HL-60/S4 (cell line): ENCODE results near the gene MYRF.

Experiments used
- in situ Hi-C: fragments of 300-500 bp; cut with MboI; formaldehyde crosslinking; loops from 2 replicates; pipeline ENCODE4 v1.14.3; 2022; ENCODE audit warnings: low sequenced_read_pairs

MYRF gene

DNA sequence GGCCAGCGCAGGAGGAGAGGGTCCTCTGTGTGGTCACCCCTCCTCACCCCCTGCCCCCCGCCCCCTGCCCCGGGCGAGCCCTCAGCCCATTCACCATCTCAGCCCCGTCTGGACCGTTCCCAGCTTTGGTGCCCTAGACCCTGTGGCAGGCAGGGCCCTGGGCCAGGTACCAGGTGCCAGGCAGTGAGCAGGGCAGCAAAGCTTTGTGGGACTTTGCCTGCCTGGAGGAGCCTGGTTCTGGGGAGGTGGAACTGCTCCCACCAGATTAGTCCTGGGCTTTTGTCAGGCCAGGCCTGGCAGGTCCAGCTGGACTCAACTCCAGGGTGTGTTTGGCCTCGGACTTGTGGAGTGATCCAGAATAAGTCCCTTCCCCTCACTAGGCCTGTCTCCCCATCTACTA lies 13.7 kb upstream of the MYRF start:
- in situ Hi-C loops, result no loop called here

DNA sequence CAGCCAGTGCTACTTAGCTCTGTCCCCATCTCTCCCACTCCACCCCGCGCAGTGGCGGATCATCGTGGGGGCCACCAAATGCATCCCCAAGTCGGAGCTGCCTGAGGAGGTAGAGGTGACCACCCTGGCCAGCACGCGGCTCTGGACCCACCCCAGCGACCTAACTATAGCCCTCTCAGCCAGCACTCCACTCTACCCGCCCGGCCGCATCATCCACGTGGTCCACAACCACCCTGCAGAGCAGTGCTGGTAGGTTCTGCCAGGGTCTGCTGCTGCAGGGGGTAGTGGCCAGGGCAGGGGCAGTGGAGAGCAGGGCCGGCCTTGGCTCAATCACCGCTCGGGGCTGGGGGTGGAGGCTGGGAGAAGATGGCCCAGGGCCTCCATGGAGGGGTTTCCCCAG lies 13.0 kb upstream of the MYRF start:
- in situ Hi-C loops, result no loop called here

DNA sequence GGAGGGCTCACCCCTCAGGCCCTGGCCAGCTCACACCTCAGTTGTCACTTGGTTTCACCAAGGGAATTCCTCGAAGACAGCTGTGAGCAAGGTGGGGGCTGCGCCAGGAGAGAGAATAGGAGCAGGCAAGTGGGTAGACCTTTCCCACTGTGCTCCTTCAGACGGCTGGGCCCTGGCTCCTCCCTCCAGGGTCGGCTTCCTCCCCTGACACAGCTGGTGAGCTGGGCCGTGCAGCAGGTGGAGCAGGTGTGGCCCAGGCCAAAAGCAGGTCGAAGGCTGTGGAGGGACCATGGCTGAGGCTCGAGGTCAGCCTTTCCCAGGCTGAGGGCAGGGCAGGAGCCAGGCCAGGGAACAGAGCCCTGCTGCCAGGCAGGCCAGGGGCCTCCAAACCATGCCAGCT lies 12.5 kb upstream of the MYRF start:
- in situ Hi-C loops, result loop anchor here (5.0 kb wide), 1 partner anchor 63 kb away; no protein-coding TSS in a partner anchor

DNA sequence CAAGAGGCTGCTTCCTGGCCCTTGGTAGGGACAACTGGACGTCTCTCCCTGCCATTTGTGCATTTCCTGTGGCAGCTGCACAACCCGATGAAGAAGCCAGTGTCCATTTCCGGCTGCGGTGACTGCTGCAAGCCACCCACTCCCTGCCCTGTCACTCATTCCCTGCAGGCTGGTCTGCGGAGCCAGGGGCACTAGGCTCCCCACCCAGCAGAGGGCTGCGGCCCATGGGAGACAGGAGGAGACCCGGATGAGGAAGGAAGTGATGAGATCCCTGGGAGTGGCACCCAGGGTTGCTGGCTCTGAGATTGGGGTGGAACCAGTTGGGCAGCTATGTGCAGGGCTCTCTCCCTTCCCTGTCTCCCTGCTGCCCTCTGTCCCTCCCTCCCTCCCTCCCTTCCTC lies 10.0 kb upstream of the MYRF start:
- in situ Hi-C loops, result loop anchor here (5.0 kb wide), 1 partner anchor 65 kb away; no protein-coding TSS in a partner anchor

DNA sequence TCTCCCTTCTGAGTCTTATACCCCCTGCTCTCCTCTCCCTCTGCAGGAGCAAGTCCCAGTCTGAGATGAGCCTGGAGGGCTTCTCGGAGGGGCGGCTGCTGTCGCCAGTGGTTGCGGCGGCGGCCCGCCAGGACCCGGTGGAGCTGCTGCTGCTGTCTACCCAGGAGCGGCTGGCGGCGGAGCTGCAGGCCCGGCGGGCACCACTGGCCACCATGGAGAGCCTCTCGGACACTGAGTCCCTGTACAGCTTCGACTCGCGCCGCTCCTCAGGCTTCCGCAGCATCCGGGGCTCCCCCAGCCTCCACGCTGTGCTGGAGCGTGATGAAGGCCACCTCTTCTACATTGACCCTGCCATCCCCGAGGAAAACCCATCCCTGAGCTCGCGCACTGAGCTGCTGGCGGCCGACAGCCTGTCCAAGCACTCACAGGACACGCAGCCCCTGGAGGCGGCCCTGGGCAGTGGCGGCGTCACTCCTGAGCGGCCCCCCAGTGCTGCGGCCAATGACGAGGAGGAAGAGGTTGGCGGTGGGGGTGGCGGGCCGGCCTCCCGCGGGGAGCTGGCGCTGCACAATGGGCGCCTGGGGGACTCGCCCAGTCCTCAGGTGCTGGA lies 8.8 kb upstream of the MYRF start:
- in situ Hi-C loops, result loop anchor here (5.0 kb wide), 1 partner anchor 66 kb away; no protein-coding TSS in a partner anchor

DNA sequence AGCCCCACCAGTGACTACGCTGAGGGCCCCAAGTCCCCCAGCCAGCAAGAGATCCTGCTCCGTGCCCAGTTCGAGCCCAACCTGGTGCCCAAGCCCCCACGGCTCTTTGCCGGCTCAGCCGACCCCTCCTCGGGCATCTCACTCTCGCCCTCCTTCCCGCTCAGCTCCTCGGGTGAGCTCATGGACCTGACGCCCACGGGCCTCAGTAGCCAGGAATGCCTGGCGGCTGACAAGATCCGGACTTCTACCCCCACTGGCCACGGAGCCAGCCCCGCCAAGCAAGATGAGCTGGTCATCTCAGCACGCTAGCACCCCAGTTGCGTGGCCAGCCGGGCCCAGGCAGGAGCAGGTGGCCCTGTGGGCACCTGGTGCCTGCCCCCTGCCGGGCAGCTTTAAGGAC lies 8.3 kb upstream of the MYRF start:
- in situ Hi-C loops, result loop anchor here (5.0 kb wide), 1 partner anchor 67 kb away; no protein-coding TSS in a partner anchor

DNA sequence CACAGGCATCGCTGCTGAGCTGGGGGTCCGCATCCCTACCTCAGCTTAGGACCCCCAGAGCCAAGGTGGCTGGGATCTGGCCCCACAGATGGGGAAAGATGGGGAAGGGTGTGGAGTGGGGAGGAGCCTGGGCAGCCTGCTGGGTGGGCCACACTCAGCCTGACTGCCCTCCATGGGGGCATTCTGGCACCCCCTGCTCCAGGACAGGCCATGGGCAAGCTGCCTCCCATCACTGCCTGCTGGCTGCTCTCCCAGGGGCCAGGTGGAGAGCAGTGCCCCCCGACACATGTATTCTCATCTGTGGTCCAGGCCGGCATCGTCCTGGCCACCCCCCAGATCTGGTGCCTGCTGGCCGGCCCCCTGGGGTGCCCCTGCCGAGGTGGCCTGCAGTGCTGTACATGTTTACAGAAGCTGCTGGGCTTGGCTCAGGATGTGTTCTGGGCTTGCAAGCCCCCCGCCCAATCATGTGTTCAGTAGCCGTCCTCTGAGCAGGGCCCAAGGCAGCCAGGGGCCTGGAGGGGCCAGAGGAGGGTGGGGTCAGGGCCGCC lies 7.8 kb upstream of the MYRF start:
- in situ Hi-C loops, result loop anchor here (5.0 kb wide), 1 partner anchor 67 kb away; no protein-coding TSS in a partner anchor

DNA sequence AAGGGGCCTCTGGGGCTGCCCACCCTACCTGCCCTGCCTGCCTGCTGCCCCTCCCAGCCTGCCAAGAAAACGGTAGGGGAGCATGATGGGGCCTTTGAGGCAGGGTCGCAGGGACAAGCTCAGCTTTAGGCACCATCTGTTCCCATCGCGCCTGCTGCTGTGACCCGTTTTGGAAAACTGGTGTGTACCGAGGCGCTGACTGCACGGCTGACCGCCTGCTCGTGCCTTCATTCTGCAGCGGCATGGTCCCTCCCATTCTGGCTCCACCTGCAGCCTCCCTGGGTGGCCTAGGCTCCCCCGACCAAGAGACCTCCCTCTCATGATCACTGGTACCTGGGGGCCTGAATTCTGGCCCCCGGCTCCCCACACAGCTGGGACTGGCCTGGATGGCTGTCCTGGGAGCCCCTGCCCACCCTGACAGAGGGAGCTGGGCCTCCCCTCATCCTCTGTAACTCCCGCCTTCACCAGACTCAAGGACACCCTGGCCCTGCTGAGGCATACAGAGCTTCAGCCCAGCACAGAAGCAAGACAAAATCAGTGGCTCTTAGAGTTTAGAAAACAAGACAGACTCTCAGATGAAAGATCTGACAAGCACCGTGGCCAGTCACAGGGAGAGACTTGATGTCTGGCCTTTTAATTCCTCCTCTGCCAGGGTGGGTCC lies 6.5 kb upstream of the MYRF start:
- in situ Hi-C loops, result no loop called here

DNA sequence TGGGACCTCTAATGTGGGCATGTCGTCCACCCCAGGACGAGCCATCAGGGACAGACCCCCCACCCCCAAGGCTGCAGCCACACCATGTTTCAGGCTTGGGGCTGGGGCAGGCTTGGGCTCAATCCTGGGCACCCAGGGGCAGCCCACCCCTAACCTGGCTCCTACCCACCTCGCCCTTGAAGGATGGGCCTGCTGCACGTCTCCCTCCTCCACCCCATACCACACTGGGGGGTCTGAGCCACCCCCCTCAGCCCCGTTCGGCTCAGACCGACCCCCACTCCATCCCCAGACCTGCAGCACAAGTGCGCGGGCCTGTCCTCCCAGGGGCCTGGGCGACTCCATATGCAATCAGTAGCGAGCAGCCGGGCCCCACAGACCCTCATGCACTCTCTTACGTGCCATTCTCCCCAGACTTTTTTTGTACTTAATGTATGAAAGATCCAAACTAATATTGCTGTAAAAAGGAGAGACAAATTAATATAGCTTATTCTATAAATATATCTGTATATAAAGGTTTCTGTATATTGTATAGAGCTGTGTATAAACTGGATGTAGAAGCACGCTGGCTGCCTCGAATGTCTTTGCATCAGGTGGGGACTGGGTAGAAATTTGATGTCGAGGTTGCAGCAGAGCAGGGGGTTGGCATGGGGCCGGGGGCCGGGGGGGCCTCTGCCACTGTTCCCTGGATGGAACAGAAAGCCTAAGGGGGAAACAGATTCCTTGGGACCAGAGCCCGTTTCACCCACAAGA lies 5.8 kb upstream of the MYRF start:
- in situ Hi-C loops, result no loop called here

DNA sequence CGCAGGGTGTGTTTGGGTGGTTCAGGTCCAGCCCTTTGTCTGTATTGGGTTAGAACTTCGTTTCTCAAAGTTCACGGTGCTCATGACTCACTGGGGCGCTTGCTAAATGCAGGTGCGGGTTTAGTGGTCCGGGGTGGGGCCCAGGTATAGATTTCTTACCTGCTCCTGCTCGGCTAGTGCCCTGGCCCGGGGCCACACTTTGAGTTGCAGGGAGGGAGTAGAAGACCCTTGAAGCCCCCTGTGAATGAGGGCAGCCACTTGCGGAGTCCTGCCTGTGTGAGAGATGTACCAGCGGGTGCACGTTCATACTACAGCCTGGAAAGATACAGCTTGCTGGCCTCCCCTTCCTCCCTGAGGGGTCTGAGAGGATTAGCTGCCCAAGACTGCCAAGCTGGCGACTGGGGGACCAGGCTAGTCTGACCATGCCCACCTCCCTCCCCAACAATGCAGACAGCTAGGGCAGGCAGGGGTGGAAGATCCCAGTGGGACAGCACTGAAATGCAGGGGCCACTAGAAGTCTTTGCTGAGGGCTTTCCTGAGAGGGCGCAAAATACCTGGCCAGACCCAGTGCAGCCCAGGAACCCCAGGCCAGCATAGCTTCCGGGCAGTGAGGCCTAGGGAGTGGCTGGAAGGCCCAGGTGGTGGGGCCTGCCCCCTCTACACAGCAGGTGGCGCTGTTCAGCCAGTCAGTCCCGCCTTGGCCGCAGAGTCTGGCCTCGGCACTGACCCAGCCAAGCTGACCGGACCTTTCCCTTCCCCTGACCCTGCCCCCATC lies 5.1 kb upstream of the MYRF start:
- in situ Hi-C loops, result no loop called here

DNA sequence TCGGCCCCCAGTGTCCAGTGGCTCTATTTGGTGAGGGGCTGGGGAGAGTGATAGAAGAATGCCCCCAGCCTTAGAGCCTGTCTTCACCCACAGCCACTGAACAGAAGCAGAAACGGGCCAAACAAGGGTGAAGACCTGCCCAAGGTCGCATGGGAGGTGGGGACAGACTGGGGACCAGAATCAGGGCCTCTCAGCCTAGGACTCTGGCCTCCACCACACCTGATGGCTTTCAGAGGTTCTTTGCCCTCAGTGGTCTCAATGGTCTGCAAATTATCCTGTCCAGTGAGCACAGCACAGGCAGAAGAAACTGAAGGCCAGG lies 4.5 kb upstream of the MYRF start:
- in situ Hi-C loops, result no loop called here

DNA sequence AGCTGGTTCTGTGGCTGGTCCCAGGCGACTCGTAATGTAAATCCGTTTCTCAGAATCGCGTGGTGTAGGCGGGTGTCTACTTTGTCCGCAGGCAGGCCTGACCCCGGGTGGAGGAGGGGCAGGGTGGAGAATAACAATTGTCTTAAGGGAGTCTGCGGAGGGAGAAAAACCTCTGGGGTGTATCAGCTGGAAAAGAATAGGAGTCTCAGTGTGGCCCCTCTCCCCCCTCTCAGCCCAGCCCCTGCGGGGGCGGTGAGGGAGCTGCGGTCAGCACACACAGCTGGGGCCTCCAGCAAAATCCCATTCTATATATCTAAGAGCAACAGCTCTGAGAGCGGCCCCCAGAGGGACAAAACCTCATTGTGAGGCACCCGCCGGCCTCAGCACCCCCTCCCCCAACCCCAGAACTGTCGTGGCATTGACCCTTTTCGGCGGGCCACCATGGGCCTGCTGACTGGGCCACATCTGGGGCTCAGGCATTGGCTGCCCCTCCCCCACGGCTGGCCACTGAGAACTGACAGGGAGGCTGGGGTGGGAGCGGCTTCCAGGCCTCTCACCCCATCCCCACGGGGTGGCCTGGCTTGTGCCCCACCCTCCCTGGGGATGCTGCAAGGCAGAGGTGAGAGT lies 2.7 kb upstream of the MYRF start:
- in situ Hi-C loops, result no loop called here

DNA sequence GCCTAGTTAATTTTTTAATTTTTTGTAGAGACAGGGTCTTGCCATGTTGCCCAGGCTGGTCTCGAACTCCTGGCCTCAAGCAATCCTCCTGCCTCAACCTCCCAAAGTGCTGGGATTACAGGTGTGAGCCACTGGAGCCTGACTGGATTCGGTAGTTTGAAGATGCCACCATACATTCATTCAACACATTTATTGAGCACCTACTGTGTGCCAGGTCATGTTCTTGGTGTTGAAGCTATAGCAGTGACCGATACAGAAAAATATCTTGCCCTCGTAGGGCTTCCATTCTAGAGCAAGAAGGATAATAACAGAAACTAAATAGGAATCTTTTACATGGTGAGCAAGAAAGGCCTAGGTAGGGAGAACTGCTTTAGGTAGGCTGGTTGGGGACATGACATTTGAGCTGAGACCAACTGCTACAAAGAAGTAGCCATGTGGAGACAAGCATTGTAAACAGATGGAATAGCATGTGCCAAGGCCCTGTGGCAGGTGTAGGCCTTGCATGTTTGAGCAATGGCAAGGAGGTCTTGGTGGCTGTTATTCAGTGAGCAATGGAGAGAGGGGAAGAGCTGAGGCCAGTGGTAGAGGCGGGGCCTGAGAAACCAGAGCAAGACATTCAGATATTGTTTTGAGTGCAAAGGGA lies 1.7 kb upstream of the MYRF start:
- in situ Hi-C loops, result no loop called here

DNA sequence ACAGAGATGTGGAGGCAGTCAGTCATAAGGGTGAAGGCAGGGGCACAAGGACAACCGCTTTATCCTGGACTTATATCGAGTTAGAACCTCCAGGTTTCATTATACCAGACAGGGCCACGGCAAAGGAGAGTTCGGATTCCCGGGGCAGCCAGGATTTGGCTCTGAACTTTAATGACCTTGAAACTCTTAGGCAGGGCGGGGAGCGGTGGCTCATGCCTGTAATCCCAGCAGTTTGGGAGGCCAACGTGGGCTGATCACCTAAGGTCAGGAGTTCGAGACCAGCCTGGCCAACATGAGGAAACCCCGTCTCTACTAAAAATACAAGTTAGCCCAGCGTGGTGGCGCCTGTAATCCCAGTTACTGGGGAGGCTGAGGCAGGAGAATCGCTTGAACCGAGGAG lies 1.1 kb upstream of the MYRF start:
- in situ Hi-C loops, result no loop called here

DNA sequence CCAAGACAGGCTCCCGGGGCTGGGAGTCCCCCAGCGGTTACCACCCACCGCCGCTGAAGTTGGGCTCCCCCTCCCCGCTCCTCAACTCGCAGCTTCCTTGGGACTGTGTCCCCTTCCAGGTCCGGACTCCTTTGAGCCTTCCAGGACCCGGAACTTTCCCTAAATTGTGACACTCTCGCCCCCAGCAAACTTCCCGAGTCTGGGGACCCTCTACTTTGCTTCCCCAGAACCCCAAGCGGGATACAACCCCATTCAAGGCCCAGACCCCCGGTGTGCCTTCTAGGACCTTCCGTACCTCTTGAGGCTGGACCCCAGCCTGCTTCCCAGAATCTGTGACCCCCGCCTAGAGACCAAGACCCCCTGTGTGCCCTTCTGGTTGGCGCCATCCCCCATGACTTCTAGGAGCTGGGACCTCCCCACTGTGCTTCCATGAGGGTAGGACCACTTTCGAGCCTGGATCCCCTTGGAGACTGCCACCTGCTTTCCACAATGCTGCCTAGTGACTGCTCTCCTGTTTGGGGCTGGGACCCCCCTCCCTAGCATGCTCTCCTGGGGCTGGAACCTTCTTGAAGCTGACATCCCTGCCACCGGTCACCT lies 587 bp downstream of the MYRF start:
- in situ Hi-C loops, result no loop called here

DNA sequence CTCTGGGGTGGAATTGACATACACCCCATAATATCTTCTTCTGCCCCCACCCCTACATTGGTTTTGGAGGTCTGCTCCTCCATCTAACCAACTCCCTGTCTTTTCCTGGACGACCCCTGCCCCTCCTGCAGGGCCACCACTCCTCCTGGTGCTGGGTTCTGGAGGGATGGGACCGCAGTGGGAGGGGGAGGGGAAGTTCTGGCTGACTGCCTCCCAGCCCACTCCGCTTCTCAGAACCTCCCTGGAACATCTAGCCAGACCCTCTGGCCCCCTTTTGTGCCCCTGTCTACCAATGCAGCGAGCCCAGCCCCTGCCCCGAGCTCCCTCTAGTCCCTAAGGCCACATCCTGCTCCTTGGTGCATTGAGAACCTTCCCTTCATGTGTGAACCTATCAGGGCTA lies 1.2 kb downstream of the MYRF start:
- in situ Hi-C loops, result no loop called here

DNA sequence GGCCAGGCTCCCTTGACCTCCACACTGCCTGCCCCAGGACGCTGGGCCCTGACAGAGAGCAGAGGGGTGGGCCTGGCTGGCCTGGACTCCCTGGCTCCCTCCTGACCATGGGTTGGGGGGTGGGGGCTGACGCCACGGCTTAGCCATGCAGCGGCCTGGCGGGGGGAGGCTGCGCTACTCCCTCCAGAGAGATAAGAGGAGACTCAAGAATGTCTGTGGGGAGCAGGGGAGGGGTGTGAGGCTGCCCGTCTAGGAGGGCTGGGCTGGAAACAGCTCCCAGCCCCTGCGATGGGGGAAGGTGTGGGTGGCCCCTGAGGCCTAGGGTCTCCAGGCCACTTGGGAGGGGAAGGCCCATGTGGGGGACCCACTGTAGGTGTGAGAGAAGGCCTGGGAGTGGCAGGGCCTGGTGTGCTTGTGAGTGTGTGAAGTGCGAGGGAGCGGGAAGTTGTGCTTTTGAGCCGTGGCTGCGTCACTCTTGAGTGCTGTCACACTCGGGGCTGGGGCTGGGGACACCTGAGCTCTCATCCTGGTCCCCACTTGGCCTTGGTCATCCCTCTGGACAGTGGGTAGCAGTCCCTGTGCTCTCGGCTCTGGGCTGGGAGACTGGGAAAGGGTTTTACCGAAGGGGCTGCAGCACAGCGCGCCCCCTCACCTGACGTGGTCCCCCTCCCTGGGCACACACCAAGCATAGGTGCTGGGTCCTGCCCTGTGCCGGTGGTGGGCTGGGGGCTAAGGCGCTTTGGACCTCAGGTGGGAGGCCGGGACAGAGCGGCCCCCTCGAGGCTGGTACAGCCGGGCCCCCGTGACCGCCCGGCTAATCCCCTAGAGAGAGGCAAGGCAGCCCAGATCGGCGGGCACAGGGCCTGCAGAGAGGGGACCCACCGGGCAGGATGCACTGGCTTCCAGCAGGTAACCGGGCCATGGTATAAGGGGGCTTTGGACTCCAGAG lies 2.4 kb downstream of the MYRF start:
- in situ Hi-C loops, result no loop called here

DNA sequence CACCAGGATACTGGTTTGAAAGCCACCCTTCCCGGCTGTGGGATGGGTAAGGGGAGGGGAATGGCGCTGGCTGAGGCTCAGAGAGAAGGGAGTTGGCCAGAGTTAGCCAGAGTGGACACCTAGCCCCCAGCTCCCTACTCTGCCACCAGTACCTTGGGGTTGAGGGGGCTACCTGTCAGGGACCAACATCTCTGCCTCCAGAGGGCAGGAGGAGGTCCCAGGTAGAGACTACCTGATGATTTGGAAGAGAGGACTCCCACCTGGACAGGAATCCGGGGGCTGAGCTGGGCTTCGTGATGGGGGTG lies 3.7 kb downstream of the MYRF start:
- in situ Hi-C loops, result no loop called here
